ENCODE data around the gene RPL27. TPM values are rescaled to one million over a fixed set of nuclear protein-coding genes. Genes with fewer than 3 reads are reported as not detected.

Gene RPL27
- total and polyA plus RNA-seq, 2 of the 13 experiments (the other 11 are each of a cell fraction or from before 2014, with no cell fraction given): 1,585 to 5,840 TPM

- TF ChIP-seq ZNF597 (CRISPR knock-in tag; IDR thresholded peaks at IDR 0.05) (no peak), ZNF430 (CRISPR knock-in tag; IDR thresholded peaks at IDR 0.05) (peak; percentile 20; the same call in 1 of the 2 replicates), ZNF407 (CRISPR knock-in tag; IDR thresholded peaks at IDR 0.05; ENCODE audit: not compliant biosample characterization) (no peak), SPEN (CRISPR knock-in tag; IDR thresholded peaks at IDR 0.05; ENCODE audit: low read depth) (peak; percentile 38), KLF11 (CRISPR knock-in tag; IDR thresholded peaks at IDR 0.05) (no peak), ZNF260 (CRISPR knock-in tag; IDR thresholded peaks at IDR 0.05; ENCODE audit: borderline replicate concordance, low read depth) (no peak), HMGA1 (CRISPR knock-in tag; conservative IDR thresholded peaks at IDR 0.05) (no peak), KIAA2018 (CRISPR knock-in tag; IDR thresholded peaks at IDR 0.05; ENCODE audit: borderline replicate concordance) (no peak), RELA (CRISPR knock-in tag; IDR thresholded peaks at IDR 0.05) (no peak), ZNF326 (CRISPR knock-in tag; IDR thresholded peaks at IDR 0.05; ENCODE audit: borderline replicate concordance) (no peak), EZH2 (conservative IDR thresholded peaks at IDR 0.05; ENCODE audit: low read depth, low read length) (no peak)
Observed at GRCh38 chr17:42979511-42980273, 18.5 kb upstream of the RPL27 start, which contains the start of gene PTGES3L (continued).

All from HepG2 (cell line).